GM12878 (cell line): ENCODE measurements around the gene RSPO3. TPM values are rescaled to one million over a fixed set of nuclear protein-coding genes. Genes with fewer than 3 reads are reported as not detected.

Experiments used
- ATAC-seq: fragments of 200-7000 bp; cut with Tn5 transposase; 3 replicates; pipeline ENCODE4 v1.9.1; 2020; ENCODE audit warnings: mild to moderate bottlenecking, moderate library complexity
- BruUV-seq: library from RNA; stranded (reverse); fragments of 400-500 nt; replicated peaks from 2 replicates; lab custom pipeline; 2021; lab: Mats Ljungman, UMichigan
- CTCF ChIA-PET: fragments of 300-600 bp; sonication (Branson Sonifier 250); formaldehyde crosslinking; extraction: SDS; loops from one replicate; lab custom pipeline; 2021; ENCODE audit warnings: inconsistent platforms; lab: Yijun Ruan, JAX
- POLR2A ChIA-PET: fragments of 350-600 bp; formaldehyde crosslinking; extraction: SDS; loops from one replicate; lab custom pipeline; 2021; ENCODE audit warnings: inconsistent platforms; lab: Charles Lee
- RAD21 ChIA-PET: fragments of 300-600 bp; sonication (Branson Sonifier 250); formaldehyde crosslinking; loops from one replicate; lab custom pipeline; 2023; ENCODE audit warnings: antibody characterized with exemption; ENCODE audit not compliant: unreplicated experiment; lab: Charles Lee
- SMC1A ChIA-PET: fragments of 300-600 bp; sonication (Branson Sonifier 250); formaldehyde crosslinking; loops from one replicate; lab custom pipeline; 2023; ENCODE audit not compliant: unreplicated experiment, uncharacterized antibody; lab: Charles Lee
- DNase-seq: peaks from one replicate; pipeline ENCODE4 v3.0.0-alpha.2; 2011; ENCODE audit warnings: low read depth, low spot score
- FAIRE-seq: peaks from 3 replicates; lab custom pipeline; 2011; peaks lifted over from hg19 to GRCh38; lab: Jason Lieb, UNC
- H2AFZ ChIP-seq: 2 replicates; pipeline ENCODE4 v1.6.0; 2011; ENCODE audit warnings: low read depth, low read length, control low read depth; ENCODE audit not compliant: control insufficient read depth
- H3K27ac ChIP-seq: 2 replicates; pipeline ENCODE4 v1.5.1; 2011; ENCODE audit warnings: control low read depth; ENCODE audit not compliant: control insufficient read depth, insufficient read depth
- H3K27me3 ChIP-seq, 2 experiments: replicated peaks in 1 of 2; 2 replicates each; pipeline versions ENCODE4 v1.6.0 to v1.6.1; 2011; ENCODE audit warnings: low read length in 1 of 2; ENCODE audit not compliant: control insufficient read depth in 2 of 2, insufficient read depth in 2 of 2
- H3K36me3 ChIP-seq, 2 experiments: 2 replicates each; pipeline ENCODE4 v1.5.1; 2011; ENCODE audit warnings: low read length in 1 of 2; ENCODE audit not compliant: control insufficient read depth in 2 of 2, insufficient read depth in 2 of 2
- H3K4me1 ChIP-seq: 2 replicates; pipeline ENCODE4 v1.6.1; 2011; ENCODE audit warnings: mild to moderate bottlenecking, low read length, moderate library complexity, mixed read lengths; ENCODE audit not compliant: control insufficient read depth, insufficient read depth
- H3K4me2 ChIP-seq: 2 replicates; pipeline ENCODE4 v1.6.0; 2011; ENCODE audit warnings: control low read depth; ENCODE audit not compliant: control insufficient read depth, insufficient read depth
- H3K4me3 ChIP-seq: fragments of 200-600 bp; sonication (generic); 2 replicates; pipeline ENCODE4 v1.5.1; 2016
- H3K79me2 ChIP-seq: 2 replicates; pipeline ENCODE4 v1.6.0; 2011; ENCODE audit warnings: low read length; ENCODE audit not compliant: control insufficient read depth, insufficient read depth
- H3K9ac ChIP-seq: 2 replicates; pipeline ENCODE4 v1.8.0; 2011; ENCODE audit warnings: low read length, control low read depth, mixed read lengths; ENCODE audit not compliant: control insufficient read depth, insufficient read depth
- H3K9me3 ChIP-seq: replicated peaks from 3 replicates; pipeline ENCODE4 v1.5.1; 2011; ENCODE audit warnings: mild to moderate bottlenecking, low read length; ENCODE audit not compliant: control insufficient read depth, insufficient read depth
- H4K20me1 ChIP-seq: 2 replicates; pipeline ENCODE4 v1.6.0; 2011; ENCODE audit not compliant: control insufficient read depth, insufficient read depth
- BHLHE40 ChIP-seq, 2 experiments: fragments of 450-650 bp in 1 of 2; IDR thresholded peaks; 2 replicates each; pipeline ENCODE4 v1.6.1; 2011 to 2017; ENCODE audit warnings: low read depth in 2 of 2, borderline replicate concordance in 1 of 2, improper control_type of control experiment in 1 of 2, low read length in 1 of 2, mild to moderate bottlenecking in 1 of 2
- CHD2 ChIP-seq: IDR thresholded peaks from 2 replicates; pipeline ENCODE4 v1.6.1; 2011; ENCODE audit warnings: low read depth, low read length, improper control_type of control experiment, borderline replicate concordance
- CUX1 ChIP-seq: IDR thresholded peaks from 2 replicates; pipeline ENCODE4 v1.6.1; 2012; ENCODE audit warnings: improper control_type of control experiment, low read depth, low read length; ENCODE audit not compliant: insufficient replicate concordance
- E4F1 ChIP-seq: fragments of 450-650 bp; IDR thresholded peaks from 2 replicates; pipeline ENCODE4 v1.6.1; 2018; ENCODE audit warnings: borderline replicate concordance, mild to moderate bottlenecking; ENCODE audit not compliant: partially characterized antibody
- HDAC6 ChIP-seq: fragments of 200-600 bp; sonication (generic); IDR thresholded peaks from one replicate; pipeline ENCODE4 v1.8.0; 2017; ENCODE audit warnings: antibody characterized with exemption; ENCODE audit not compliant: unreplicated experiment
- HDGF ChIP-seq: fragments of 450-650 bp; IDR thresholded peaks from 2 replicates; pipeline ENCODE4 v1.6.1; 2016; ENCODE audit warnings: antibody characterized with exemption
- JUND ChIP-seq: IDR thresholded peaks from 2 replicates; pipeline ENCODE4 v1.6.1; 2012; ENCODE audit warnings: low read depth, mild to moderate bottlenecking, low read length, improper control_type of control experiment, moderate library complexity
- MXI1 ChIP-seq: fragments of 150-350 bp; IDR thresholded peaks from 2 replicates; pipeline ENCODE4 v1.6.1; 2011; ENCODE audit warnings: low read depth, mild to moderate bottlenecking, inconsistent platforms, low read length, improper control_type of control experiment
- MYB ChIP-seq: fragments of 150-350 bp; IDR thresholded peaks from 2 replicates; pipeline ENCODE4 v1.6.1; 2014; ENCODE audit warnings: mild to moderate bottlenecking, low read depth, low read length, borderline replicate concordance
- POLR2A ChIP-seq: IDR thresholded peaks from 2 replicates; pipeline ENCODE4 v1.6.1; 2011; ENCODE audit warnings: low read depth, mild to moderate bottlenecking, low read length
- RCOR1 ChIP-seq: conservative IDR thresholded peaks from 2 replicates; pipeline ENCODE4 v1.6.1; 2012; ENCODE audit warnings: low read depth, low read length, improper control_type of control experiment
- RFX5 ChIP-seq: IDR thresholded peaks from 2 replicates; pipeline ENCODE4 v1.6.1; 2011; ENCODE audit warnings: low read depth, low read length, improper control_type of control experiment
- TAF1 ChIP-seq: IDR thresholded peaks from 2 replicates; pipeline ENCODE4 v1.6.1; 2011; ENCODE audit warnings: mild to moderate bottlenecking, low read depth, low read length, borderline replicate concordance
- ZBTB33 ChIP-seq: fragments of 450-650 bp; IDR thresholded peaks from 2 replicates; pipeline ENCODE4 v1.6.1; 2017; ENCODE audit warnings: mild to moderate bottlenecking
- WGBS: methylation state at CpG from one replicate; pipeline ENCODE4 v1.1.6; 2016; ENCODE audit warnings: low lambda C conversion rate; ENCODE audit not compliant: insufficient replicate concordance, insufficient coverage; ENCODE audit errors: missing lambda C conversion rate; 5-methylcytosine and 5-hydroxymethylcytosine counted together
- in situ Hi-C: fragments of 300-500 bp; cut with MboI; formaldehyde crosslinking; loops from 9 replicates; pipeline ENCODE4 v1.14.3; 2018; ENCODE audit warnings: mixed read lengths
- intact Hi-C: fragments of 100-400 bp; cut with micrococcal nuclease; formaldehyde crosslinking; loops from one replicate; pipeline ENCODE4 v1.14.2; 2022; ENCODE audit not compliant: unreplicated experiment
- polyA plus RNA-seq, 11 experiments: library from polyadenylated mRNA; depleted of rRNA in 4 of 11; unstranded in 6 of 11; stranded (reverse) in 5 of 11; fragments of >200 nt; fragmentation: Nextera tagmentation in 4 of 11; fragmentation: Illumina TruSeq in 1 of 11; extraction: Ambion mirVana in 4 of 11; extraction: Trizol in 1 of 11; gene quantifications; 1 replicate in 1 of 11; 2 replicates in 10 of 11; pipeline versions ENCODE4 v1.2.1 to v1.2.3, GENCODE V29; 2011 to 2016; ENCODE audit warnings: inconsistent platforms in 2 of 11, missing spikeins in 2 of 11, low read depth in 1 of 11
- total RNA-seq, 4 experiments: library from RNA; depleted of rRNA in 3 of 4; stranded (reverse); fragments of >200 nt in 3 of 4; fragmentation: Illumina TruSeq in 1 of 4; extraction: Trizol in 1 of 4; gene quantifications; 2 replicates each; pipeline versions ENCODE4 v1.2.1 to v1.2.3, GENCODE V29; 2013 to 2021

The RSPO3 gene
- total and polyA plus RNA-seq, 10 of the 15 experiments (the other 5 are each of a cell fraction or from before 2014, with no cell fraction given): 0.16 TPM; not detected in 9

- intact Hi-C loops (no loop called here), in situ Hi-C loops (no loop called here)
- ChIA-PET POLR2A (no interaction called here), RAD21 (no interaction called here), SMC1A (no interaction called here), CTCF (no interaction called here)
- FAIRE-seq (no peak), DNase-seq (no peak), ATAC-seq (no peak)
- Histone ChIP-seq H3K36me3 (no peaks in the 10 kb centered on the region), H3K27ac (no peak overlapping the region), H3K4me3 (no peak overlapping the region), H3K9me3 (no peaks in the 10 kb centered on the region), H4K20me1 (no peaks in the 10 kb centered on the region), H3K27me3 (no peaks in the 10 kb centered on the region), H3K79me2 (no peaks in the 10 kb centered on the region), H3K4me1 (no peaks in the 10 kb centered on the region), H3K4me2 (no peak overlapping the region), H2AFZ (no peak overlapping the region), H3K9ac (no peak overlapping the region)
- WGBS: 0% methylated on average over 1 of the region's 1 CpG
- TF ChIP-seq MYB (no peak), TAF1 (no peak), E4F1 (no peak), POLR2A (no peak), ZBTB33 (no peak), RCOR1 (no peak), HDGF (no peak), HDAC6 (no peak), JUND (no peak), MXI1 (no peak), BHLHE40 (IDR thresholded peaks at IDR 0.05; ENCODE audit: borderline replicate concordance in 1 of 2, low read depth in 2 of 2, low read length in 1 of 2) (no peak), RFX5 (no peak), CUX1 (no peak), CHD2 (no peak)
- no TSS peak for BruUV-seq
Measured at GRCh38 chr6:127182501-127182900, 64.0 kb downstream of the RSPO3 start.
